NOMO-1 treated with DMSO at 0.1 percent for 48 hours (cell line): ENCODE measurements around the gene CRIM1.

Experiments used
- DNase-seq: peaks from one replicate; lab custom pipeline; 2025; ENCODE audit not compliant: unreplicated experiment; lab: John Stamatoyannopoulos, UW

Gene CRIM1

DNA sequence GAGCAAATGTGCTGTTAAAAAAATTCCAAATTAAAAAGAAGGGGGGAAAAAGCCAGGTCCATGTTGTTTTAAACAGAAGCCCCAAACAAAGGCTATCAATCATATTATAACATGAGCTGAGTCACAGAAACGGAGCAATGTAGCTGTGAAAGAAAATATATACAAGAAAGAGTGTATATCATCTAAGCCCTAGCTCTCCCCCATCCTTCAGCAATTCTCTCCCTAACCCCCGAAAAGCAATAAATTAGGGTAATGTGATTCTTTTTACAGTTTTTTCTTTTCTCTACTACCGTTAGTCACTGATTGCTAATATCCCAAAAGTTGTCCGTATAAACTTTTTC is 217.1 kb downstream of the CRIM1 start:
- DNase-seq = no peak

DNA sequence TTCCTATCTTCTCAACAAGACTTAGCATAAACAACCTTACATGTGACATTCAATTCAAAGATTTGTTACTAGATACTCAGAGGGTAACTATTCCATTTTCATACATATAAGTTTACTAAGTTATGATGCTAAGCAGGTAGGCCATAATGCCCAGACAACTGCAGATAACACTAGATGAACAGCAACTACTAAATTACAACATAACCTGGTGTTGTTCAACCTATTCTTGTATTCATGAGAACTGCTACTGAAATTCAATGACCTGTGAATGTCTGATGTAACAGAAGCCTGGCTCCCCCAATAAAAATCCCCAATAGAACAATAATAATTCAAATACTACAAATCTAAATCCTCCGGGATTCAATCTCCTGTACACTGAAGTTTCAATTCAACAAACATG is 217.6 kb downstream of the CRIM1 start:
- no peak for DNase-seq

DNA sequence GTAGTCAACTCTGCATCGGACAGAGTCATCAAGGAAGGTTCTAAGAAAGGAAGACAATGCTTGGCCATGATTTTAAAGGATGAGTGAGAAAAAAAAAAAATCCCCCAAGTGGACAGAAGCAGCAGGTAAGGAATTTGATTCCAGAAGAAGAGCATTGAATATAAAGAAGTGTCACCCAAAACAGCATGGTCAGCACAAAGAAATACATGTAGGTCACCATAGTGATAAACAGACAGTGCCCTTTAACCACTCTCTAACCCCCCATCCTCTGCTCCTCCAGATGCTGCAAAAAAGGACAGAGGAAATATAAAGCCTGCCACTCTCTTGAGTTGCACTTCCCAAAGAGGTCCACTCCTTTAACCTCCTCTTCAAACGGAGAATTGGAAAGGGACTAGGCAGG is 219.0 kb downstream of the CRIM1 start:
- DNase-seq = no peak

DNA sequence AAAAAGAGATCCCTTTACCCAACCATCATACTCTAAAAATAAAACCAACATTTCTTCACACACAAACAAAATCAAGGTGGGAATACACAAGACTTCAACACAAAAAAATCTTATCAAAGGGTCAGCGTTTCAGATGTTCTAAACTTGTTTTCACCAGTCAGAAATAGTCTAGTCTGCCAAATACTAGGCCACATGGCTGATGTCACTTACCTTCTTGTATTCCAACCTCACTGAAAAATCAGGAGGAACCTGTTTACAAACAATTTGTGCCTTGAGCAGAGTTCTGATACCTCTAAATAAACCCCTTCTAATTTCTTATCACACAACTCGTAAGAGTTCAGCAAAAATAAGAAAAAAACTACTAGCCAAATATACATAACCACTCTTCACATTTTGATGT is 222.3 kb downstream of the CRIM1 start:
- DNase-seq = no peak

DNA sequence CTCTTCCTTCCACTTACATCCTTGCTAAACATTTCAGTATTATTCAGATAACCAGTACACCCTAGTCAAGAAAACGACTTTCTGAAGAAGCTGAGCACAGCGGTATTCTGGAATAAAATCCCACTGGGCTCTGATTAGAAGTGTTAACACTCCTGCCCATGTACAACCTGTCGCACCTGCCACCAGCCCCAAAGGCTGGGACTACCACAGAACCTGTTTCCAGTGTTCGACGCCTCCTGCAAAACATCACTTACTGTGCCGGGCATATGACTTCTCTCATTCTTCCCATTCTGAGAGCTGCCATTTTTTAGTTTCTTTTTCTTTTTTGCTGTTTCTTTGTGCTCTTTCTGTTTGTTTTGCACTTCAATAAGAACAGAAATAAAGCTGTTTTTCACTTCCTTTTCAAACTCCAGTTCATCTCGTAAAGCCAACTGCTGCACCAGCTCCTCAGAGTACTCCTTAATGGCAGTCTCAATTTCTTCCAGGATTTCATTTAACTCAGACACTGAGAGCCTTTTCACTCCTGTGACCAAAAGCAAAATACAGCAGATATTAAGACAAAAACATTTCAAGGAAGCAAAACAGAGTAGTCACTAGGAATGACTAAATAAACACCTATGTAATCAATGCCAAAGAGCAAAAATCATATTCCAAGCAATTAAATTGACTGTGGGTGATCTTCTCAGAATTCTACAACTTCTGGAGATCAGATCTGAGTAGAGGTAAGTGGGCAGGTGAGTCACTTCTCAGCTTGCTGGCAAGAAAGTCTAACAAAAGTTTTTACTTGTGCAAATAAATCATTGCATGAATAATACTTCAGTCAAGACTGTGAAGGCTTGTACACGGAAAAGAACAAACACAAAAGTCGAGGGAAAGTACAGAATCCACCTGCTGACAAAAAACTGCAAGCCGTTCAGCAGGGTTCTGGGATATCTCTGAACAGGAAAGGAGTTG is 223.0 kb downstream of the CRIM1 start:
- DNase-seq = no peak

DNA sequence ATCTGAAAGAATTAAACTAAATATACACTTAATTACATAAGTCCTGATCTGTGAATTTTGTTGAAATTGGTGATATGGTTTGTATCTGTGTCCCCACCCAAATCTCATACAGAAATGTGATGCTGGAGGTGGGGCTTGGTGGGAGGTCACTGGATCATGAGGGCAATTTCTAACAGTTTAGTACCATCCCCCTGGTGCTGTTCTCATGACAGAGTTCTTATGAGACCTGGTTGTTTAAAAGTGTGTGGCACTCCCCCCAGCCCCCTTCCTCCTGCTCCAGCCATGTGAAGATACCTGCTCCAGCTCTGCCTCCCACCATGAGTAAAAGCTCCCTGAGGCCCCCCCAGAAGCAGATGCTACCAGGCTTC is 223.7 kb downstream of the CRIM1 start:
- no peak for DNase-seq

DNA sequence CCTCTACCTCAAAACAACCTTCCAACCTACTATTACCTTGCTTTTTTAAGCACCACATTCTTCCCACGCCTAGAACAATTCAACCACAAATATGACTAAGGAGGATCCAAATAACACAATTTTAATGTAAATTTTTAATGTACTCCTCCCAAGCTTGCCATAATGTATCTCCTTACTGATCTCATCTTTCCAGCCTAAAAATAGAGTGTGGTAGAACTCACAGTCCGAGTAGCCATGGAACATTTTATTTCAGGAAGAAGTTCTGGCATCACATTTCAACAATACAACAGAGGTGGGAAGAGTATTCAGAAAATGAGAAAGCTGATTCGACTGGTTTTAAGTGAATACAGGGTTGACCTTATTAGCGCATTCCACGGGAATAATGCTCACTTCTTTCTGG is 227.0 kb downstream of the CRIM1 start:
- DNase-seq = no peak

DNA sequence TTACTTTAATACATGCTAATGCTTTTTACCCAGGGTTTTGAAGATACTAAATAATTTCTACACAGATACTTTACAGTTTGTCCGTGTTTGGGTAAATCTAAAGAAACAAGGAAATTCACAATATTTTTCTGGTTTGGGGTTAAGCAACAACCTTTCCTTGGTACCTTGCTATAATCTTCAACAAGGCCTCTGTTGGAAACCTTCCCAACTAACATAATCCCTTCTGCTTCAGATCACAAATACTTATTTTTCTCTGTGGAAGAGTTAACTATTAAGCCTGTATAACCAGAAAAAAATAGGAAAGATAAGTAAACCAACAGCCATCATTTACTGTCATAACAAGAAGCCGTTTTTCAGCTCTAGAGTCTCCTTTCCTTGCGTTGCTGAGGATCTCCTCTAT is 227.4 kb downstream of the CRIM1 start:
- DNase-seq = no peak

DNA sequence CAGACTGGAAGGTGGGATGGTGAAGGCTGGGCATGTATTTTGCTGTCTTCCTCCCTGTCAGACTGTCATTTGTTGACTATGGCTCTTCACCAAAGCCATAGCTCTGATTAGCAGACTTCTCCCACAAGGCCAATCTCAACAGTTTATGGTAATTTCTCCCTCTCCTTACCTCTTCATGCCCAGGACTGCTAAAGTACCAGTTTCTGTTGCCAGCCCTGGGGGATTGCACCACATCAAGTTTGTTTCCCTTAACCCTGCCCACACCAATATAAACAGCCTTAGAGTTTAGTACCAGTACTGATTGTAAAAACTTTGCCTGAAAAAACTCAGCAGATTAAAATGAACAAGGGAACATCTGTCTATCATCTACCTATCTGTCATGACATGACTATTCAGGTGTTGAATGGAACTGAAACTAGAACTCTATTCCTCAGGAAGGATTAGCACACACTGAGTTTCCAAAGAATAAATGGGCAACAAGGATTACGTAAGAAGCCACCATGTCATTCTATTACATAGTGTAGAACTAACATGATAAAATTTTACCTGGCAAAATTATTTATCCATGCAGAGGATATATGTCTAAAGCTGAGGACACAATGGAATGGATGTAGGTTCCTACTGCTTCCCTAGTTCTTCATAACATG is 228.7 kb downstream of the CRIM1 start:
- no peak for DNase-seq

DNA sequence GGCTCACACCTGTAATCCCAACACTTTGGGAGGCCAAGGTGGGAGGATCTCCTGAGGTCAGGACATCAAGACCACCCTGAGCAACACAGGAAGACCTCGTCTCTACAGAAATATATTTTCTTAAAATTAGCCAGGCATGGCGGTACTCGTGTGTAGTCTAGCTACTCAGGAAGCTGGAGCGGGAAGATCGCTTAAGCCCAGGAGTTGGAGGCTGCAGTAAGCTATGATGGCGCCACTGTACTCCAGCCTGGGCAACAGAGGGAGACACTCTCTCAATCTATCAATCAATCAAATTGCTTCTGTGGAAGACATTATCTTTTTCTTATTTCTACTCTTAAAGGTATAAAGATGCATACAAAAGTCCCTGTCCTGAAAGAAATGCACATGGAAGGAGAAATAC is 231.1 kb downstream of the CRIM1 start:
- no peak for DNase-seq

DNA sequence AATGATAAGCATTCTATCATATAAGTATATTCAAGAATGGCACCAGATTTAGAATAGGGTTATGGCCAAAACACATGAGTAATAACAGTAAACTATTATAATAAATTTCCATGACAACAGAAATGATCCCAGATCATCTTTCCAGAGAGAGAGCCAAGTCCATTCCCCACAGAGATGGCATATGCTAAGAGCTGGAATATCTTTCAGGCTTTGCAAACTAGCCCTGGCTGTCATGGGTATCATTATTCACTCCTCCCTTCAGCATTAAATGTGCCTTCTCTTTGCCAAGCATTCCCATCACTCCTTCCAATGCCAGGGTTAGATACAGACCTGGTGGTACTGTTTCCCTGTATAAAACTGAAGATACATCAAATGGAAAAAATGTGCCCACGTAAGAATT is 231.5 kb downstream of the CRIM1 start:
- no peak for DNase-seq

DNA sequence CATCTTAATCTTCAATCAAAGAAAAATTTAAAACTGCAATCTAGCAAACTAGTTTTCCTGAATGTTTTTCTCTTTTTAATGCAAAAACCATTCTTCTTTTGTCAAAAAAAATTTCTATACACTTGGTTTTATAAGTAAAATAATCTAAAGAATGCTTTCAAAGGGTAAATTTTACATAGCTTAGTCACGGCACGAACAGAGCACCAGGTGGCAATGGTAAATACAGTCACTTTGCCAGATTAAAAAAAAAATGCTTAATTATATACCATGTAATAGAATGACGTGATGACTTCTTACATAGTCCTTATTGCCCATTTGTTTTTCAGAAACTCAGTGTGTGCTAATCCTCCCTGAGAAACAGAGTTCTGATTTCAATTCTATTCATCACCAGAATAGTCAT is 232.0 kb downstream of the CRIM1 start:
- DNase-seq = no peak

DNA sequence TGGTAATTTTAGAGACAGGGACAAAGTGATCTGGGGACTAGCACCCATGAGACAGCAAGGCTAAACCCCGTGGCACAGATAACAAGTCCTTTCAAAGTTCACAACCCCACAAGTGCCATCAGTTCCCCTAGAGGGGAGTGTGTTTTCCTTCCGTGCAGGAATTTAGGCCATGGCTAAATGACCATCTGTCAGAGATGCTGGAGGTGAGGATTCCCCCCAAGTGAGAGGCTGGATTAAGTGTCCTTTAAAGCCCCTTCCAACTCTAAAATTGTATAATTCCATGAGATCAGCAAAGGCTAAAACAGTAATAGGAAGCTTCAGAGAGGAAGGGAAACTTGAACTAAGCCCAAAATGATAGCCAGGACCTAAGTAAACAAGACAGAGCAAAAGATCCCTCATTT is 233.7 kb downstream of the CRIM1 start:
- no peak for DNase-seq

DNA sequence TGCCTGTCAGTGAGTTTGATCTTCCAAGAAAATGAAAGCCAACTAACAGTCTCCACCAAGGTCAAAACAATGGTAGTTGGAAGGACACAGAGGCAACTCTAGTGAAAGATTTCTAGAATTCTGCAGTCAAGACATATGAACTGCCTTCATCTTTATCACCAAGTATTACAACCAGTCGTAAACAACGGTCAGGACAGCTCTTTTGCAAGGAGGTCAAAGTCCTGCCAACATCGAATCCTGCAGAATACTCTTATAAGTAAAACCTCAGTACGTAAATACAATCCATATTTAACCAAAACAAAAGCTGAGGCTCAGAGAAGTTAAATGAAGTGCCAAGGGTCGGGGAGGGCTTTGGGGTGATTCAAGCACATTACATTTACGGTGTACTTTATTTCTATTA is 239.3 kb downstream of the CRIM1 start:
- DNase-seq = no peak

DNA sequence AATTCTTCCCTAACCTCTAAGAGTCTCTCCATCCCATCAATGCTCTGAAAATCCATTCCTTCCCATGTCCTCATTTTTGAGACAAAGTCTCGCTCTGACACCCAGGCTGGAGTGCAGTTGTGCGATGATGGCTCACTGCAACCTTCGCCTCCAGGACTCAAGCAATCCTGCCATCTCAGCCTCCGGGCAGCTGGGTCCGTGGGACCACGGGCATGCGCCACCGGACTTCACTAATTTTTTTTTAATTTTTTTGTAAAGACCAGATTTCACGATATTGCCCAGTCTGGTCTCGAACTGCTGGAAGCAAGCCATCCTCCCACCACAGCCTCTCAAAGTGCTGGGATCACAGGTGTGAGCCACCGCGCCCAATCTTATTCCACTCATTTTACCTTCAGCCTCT is 240.8 kb downstream of the CRIM1 start:
- DNase-seq = no peak

DNA sequence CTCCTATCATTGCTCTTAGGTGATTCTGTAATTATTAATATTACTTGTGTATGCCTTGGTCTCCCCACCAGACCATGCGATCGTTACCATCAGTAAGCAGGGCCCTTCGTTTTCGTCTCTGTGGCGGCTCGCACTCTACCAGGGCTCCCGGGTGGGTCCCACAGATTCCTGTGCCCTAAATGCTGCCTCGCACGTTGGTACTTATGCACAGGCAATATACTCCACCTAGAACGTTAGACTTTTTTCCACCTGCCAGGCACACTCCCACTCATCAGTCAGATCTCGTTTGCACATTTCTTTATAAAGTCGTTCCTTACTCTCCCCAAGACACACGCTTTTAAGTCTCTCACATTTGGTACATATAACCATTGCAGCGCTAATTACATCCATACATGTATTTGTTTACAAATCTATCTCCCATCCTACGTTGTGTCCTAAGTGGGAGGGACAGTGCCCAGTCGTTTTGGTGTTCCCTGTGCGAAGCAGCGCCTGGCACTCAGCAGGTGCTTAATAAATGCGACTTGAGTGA is 241.5 kb downstream of the CRIM1 start:
- DNase-seq = no peak

DNA sequence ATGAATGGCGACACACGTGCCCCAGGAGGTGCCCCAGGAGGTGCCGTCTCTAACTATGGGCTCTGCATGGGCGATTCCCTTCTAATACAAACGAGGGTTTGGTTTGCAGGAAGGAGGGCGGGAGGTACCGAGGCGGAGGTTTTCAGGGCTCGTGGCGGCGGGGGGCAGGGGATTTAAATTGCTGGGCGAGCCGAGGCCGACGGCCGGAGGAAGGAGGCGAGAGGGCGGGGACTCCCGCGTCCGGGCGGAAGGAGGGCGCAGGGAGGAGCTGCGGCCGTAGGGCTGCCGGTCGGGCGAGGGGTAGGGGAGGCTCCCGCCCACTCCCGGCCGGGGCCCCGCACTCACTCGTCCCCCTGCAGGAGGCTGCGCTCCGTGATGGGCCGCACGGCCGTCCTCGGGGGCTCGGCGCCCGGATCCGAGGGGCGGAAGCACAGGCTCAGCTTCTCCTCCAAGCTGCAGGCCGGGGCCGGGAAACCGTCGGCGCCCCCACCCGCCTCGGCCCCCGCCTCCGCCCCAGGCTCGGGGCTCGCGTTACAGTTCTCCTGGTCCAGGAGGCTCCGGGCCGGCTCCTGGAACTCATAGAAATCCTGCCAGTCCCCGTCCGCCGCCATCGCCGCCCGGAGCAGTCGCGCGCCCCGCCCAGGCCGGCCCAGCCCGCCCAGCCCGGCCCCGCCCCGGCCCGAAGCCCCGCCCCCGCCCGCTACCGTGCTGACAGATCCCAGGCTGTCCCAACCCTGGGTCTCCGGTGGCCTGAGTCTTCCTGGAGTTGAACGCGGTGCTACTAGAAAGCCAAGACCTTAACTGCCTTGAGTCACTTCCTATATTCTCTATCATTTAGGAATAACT is 242.2 kb downstream of the CRIM1 start, which contains the start of gene FEZ2:
Gene FEZ2, minus strand, starts transcription at position 637 of the 846 bp plus-strand sequence. Its CDS starts 26 bp downstream, at position 611.
- peak; percentile 74 for DNase-seq
